MCF 10A (cell line): ENCODE data around the gene FOXD4L6. TPM values are rescaled to one million over a fixed set of nuclear protein-coding genes. Genes with fewer than 3 reads are reported as not detected.
"Not testable (repeated sequence)": the region's sequence is repeated elsewhere in the genome, so short reads cannot be mapped to it uniquely, and the experiment has no call there.

Source experiments
- BruUV-seq: library from RNA; stranded (reverse); fragments of 400-500 nt; replicated peaks from 2 replicates; lab custom pipeline; 2021; lab: Mats Ljungman, UMichigan
- CTCF ChIA-PET: fragments of 300-600 bp; sonication (Branson Sonifier 250); formaldehyde crosslinking; extraction: SDS; loops from one replicate; lab custom pipeline; 2021; ENCODE audit warnings: antibody characterized with exemption, inconsistent platforms; lab: Yijun Ruan, JAX
- POLR2A ChIA-PET: fragments of 300-600, 350-650 bp; sonication (Branson Sonifier 250); formaldehyde crosslinking; extraction: SDS; loops from one replicate; lab custom pipeline; 2020; ENCODE audit warnings: antibody characterized with exemption, inconsistent platforms; lab: Yijun Ruan, JAX
- DNase-seq: peaks from one replicate; pipeline ENCODE4 v3.0.0-alpha.2; 2018; ENCODE audit not compliant: unreplicated experiment
- H3K27ac Mint-ChIP-seq: one replicate; pipeline ENCODE4 v1.8.0; 2022; ENCODE audit warnings: mild to moderate bottlenecking, low read depth, mixed read lengths; ENCODE audit not compliant: unreplicated experiment
- H3K27me3 Mint-ChIP-seq: one replicate; pipeline ENCODE4 v1.8.0; 2022; ENCODE audit warnings: mixed read lengths; ENCODE audit not compliant: insufficient read depth, unreplicated experiment
- H3K36me3 Mint-ChIP-seq: one replicate; pipeline ENCODE4 v1.8.0; 2022; ENCODE audit warnings: mild to moderate bottlenecking, moderate library complexity, mixed read lengths; ENCODE audit not compliant: insufficient read depth, unreplicated experiment
- H3K4me1 Mint-ChIP-seq: one replicate; pipeline ENCODE4 v1.8.0; 2022; ENCODE audit warnings: mixed read lengths; ENCODE audit not compliant: insufficient read depth, unreplicated experiment
- H3K4me3 Mint-ChIP-seq: one replicate; pipeline ENCODE4 v1.8.0; 2022; ENCODE audit warnings: mild to moderate bottlenecking, moderate library complexity, mixed read lengths; ENCODE audit not compliant: unreplicated experiment
- H3K9me3 Mint-ChIP-seq: one replicate; pipeline ENCODE4 v1.8.0; 2022; ENCODE audit warnings: mixed read lengths; ENCODE audit not compliant: unreplicated experiment
- intact Hi-C: fragments of 100-400 bp; cut with micrococcal nuclease; formaldehyde crosslinking; loops from 2 replicates; pipeline ENCODE4 v1.14.1; 2022
- total RNA-seq: library from RNA; stranded (reverse); gene quantifications from 2 replicates; pipeline ENCODE4 v1.2.3, GENCODE V29; 2022

The FOXD4L6 gene
- total RNA-seq, 1 experiment from 2014 or later: 0.30 TPM

- H3K9me3 Mint-ChIP-seq, POLR2A ChIA-PET, DNase-seq, BruUV-seq, intact Hi-C loops, H3K4me3 Mint-ChIP-seq, H3K27ac Mint-ChIP-seq, H3K4me1 Mint-ChIP-seq, CTCF ChIA-PET, H3K36me3 Mint-ChIP-seq: not testable (repeated sequence)
- peaks cover 11% of the 10 kb centered on the region for H3K27me3 Mint-ChIP-seq
These were observed 4.7 kb downstream of the FOXD4L6 start for GRCh38 chr9:41123812-41124211.

GRCh38 chr9:41123396-41123795, 5.1 kb downstream of the FOXD4L6 start:
- H3K4me3 Mint-ChIP-seq, H3K9me3 Mint-ChIP-seq, CTCF ChIA-PET, POLR2A ChIA-PET, H3K27ac Mint-ChIP-seq, DNase-seq, H3K4me1 Mint-ChIP-seq, intact Hi-C loops, BruUV-seq, H3K36me3 Mint-ChIP-seq: not testable (repeated sequence)
- peaks cover 11% of the 10 kb centered on the region for H3K27me3 Mint-ChIP-seq

GRCh38 chr9:41120696-41121095, 7.8 kb downstream of the FOXD4L6 start:
- DNase-seq, intact Hi-C loops, H3K36me3 Mint-ChIP-seq, CTCF ChIA-PET, BruUV-seq, H3K4me1 Mint-ChIP-seq, H3K4me3 Mint-ChIP-seq, H3K27ac Mint-ChIP-seq, POLR2A ChIA-PET, H3K9me3 Mint-ChIP-seq: not testable (repeated sequence)
- peaks cover 11% of the 10 kb centered on the region for H3K27me3 Mint-ChIP-seq

DNA sequence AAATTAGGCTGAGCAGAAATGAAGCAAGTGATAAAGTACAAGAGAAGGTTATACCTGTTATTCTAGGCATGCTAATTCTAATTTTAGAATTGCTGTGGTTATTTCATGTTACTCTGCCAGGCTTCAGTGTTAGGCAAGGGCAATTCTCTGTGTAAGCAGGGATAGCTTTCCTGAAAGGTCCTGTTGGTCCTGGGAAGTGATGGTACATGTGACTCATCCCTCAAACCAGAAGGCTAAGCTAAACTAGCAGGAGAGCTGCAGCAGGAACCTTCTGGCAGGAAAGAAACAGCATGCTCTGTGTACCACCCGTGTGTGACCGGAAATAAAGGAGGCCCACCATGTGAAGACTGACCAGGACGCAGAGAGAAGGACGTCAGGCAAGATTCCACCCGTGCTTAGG, 8.8 kb downstream of the FOXD4L6 start:
- H3K27me3 Mint-ChIP-seq: peaks cover 11% of the 10 kb centered on the region
- POLR2A ChIA-PET, H3K4me1 Mint-ChIP-seq, CTCF ChIA-PET, H3K36me3 Mint-ChIP-seq, BruUV-seq, DNase-seq, H3K4me3 Mint-ChIP-seq, H3K27ac Mint-ChIP-seq, intact Hi-C loops, H3K9me3 Mint-ChIP-seq: not testable (repeated sequence)

GRCh38 chr9:41119311-41119710, 9.2 kb downstream of the FOXD4L6 start:
- H3K9me3 Mint-ChIP-seq, DNase-seq, POLR2A ChIA-PET, H3K36me3 Mint-ChIP-seq, BruUV-seq, H3K4me1 Mint-ChIP-seq, H3K27ac Mint-ChIP-seq, CTCF ChIA-PET, intact Hi-C loops, H3K4me3 Mint-ChIP-seq: not testable (repeated sequence)
- peaks cover 11% of the 10 kb centered on the region for H3K27me3 Mint-ChIP-seq

DNA sequence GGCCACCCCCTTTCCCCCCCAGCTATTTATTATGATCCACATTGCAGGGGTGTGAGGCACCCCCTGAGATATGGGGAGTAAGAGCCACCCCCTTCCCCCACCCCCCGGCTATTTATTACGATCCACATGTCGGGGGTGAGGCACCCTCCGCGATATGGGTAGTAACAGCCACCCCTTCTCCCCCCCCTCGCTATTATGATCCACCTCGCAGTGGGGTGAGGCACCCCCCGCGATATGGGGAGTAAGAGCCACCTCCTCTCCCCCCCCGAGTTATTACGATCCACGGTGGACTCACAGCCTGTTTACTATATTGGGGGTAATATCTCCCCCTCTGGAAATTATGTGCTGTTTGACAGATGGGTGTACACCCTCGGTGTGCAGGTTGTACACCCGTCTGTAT, 15.1 kb downstream of the FOXD4L6 start:
- H3K9me3 Mint-ChIP-seq, DNase-seq, intact Hi-C loops, H3K36me3 Mint-ChIP-seq, POLR2A ChIA-PET, H3K4me1 Mint-ChIP-seq, H3K4me3 Mint-ChIP-seq, BruUV-seq, H3K27ac Mint-ChIP-seq, H3K27me3 Mint-ChIP-seq, CTCF ChIA-PET: not testable (repeated sequence)

DNA sequence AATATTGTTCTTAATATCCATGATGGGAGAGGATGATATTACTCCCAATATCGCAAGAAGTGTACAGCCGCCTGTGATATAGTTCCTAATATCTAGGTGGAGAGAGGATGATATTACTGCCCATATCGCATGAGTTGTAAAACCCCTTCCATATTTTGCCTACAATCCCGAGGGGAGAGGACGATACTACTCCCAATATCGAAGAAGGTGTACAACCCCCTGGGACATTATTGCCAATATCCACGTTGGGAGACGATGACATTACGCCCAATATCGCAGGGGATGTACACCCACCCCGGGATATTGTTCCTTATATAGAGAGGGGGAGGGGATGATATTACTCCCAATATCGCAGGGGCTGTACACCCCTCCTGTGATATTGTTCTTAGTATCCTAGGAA, 17.1 kb downstream of the FOXD4L6 start:
- H3K36me3 Mint-ChIP-seq, H3K9me3 Mint-ChIP-seq, intact Hi-C loops, H3K4me1 Mint-ChIP-seq, CTCF ChIA-PET, POLR2A ChIA-PET, BruUV-seq, H3K4me3 Mint-ChIP-seq, H3K27ac Mint-ChIP-seq, DNase-seq, H3K27me3 Mint-ChIP-seq: not testable (repeated sequence)

DNA sequence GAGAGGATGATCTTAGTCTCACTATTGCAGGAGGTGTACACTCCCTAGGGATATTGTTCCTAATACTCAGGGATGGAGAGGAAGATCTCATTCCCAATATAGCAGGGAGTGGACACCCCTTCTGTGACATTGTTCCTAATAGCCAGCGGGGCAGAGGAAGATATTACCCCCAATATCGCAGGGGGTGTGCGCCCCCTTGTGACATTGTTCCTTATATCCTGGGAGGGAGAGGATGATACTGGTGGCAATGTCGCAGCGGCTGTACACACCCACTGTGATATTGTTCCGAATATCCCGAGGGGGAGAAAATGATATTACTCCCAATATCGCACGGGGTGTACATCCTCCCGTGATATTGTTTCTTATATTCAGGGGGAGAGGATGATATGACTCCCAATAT, 17.6 kb downstream of the FOXD4L6 start:
- H3K9me3 Mint-ChIP-seq, H3K27ac Mint-ChIP-seq, intact Hi-C loops, H3K4me1 Mint-ChIP-seq, CTCF ChIA-PET, BruUV-seq, POLR2A ChIA-PET, H3K27me3 Mint-ChIP-seq, H3K36me3 Mint-ChIP-seq, H3K4me3 Mint-ChIP-seq, DNase-seq: not testable (repeated sequence)

DNA sequence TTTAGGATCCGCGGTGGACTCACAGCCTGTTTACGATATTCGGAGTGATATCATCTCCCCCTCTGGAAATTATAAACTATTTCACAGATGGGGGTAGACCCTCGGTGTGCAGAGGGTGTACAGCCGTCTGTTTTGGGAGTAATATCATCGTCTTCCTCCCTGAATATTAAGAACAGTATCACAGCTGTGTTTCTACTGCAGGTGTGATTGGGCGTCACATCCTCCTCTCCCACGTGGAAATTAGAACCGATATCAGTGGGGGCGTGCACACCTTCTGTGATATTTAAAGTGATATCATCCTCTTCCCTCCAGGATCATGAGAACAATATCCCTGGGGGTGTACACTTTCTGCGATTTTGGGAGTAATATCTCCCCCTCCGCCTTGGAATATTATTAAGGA, 19.2 kb downstream of the FOXD4L6 start:
- H3K4me3 Mint-ChIP-seq, DNase-seq, H3K9me3 Mint-ChIP-seq, H3K27me3 Mint-ChIP-seq, H3K27ac Mint-ChIP-seq, H3K36me3 Mint-ChIP-seq, H3K4me1 Mint-ChIP-seq, POLR2A ChIA-PET, intact Hi-C loops, CTCF ChIA-PET, BruUV-seq: not testable (repeated sequence)

DNA sequence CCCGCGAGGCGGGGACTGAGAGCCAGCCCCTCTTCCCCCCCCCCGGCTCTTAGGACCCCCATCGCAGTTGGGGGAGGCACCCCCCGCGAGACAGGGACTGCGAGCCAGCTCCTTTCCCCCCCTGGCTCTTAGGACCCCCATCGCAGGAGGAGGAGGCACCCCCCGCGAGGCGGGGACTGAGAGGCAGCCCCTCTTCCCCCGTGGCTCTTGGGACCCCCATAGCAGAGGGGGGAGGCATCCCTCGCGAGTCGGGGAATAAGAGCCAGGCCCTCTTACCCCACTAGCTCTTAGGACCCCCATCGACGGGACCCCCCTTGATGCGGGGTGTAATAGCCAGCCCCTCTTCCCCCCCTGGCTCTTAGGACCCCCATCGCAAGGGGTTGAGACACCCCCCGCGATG, 19.7 kb downstream of the FOXD4L6 start:
- POLR2A ChIA-PET, H3K4me1 Mint-ChIP-seq, intact Hi-C loops, H3K36me3 Mint-ChIP-seq, H3K27me3 Mint-ChIP-seq, CTCF ChIA-PET, H3K4me3 Mint-ChIP-seq, BruUV-seq, DNase-seq, H3K27ac Mint-ChIP-seq, H3K9me3 Mint-ChIP-seq: not testable (repeated sequence)
